A549 treated with DMSO at 1 μM for 4 hours (cell line): ENCODE measurements around the gene DPY19L3. TPM values are rescaled to one million over a fixed set of nuclear protein-coding genes. Genes with fewer than 3 reads are reported as not detected.

ENCODE experiments used
- total RNA-seq: library from RNA; stranded (reverse); fragments of 200-300 nt; extraction: Qiagen RNA extraction; gene quantifications from 5 replicates; pipeline ENCODE4 v1.2.3, GENCODE V29; 2022; ENCODE audit warnings: low read depth

The DPY19L3 gene
- total RNA-seq: 11.4 to 14.9 TPM (median 13.8 TPM) in 5 replicates

DNA sequence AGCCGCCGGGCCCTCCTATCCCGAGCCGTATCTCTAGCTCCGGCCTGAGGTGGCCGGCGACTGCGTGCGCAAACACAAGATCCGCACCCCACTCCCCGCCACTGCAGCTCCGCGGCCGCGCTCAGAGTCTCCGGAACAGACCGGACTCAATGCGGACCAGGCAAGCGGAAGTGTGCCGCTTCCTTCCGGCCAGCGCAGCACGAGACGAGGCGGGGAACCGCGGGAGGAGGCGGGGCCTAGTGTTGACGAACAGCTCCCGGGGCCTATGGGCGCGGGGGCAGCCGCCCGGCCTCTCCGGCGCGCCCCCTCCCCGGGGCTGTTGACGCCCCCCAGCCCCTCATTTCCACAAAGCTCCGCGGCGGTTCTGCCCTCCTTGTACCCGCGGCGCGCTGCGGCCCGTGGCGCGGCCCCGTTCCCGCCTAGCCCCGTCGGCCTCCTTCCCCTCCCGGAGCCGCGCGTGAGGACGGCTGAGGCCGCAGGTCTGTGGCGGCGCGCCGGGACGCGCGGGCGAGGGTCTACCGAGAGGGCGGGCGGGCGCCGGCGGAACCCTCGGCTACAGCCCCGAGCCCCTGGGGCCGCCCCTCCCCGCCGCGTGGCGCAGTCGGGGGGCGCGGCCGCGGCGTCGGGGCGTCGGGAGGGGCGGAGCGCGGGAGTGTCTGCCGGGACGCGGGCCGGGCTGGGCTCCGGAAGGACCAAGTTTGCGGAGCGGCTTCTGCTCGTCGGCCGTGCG is at the start of gene DPY19L3:
TSS of gene DPY19L3 (plus strand) at position 340 of the 730 bp plus-strand sequence. CDS start 2,484 bp downstream, outside the sequence.

Other genes starting within 250 kb of the DPY19L3 start
- 15.1 to 21.9 TPM (median 19.0 TPM) in 5 replicates for gene ZNF507, start 60.2 kb upstream of the DPY19L3 start, total RNA-seq
- 429 to 469 TPM (median 443 TPM) in 5 replicates for gene PDCD5, start 175.4 kb downstream of the DPY19L3 start, total RNA-seq